Astrocyte of the cerebellum (primary cell): ENCODE results near the gene HLA-DMA.

Experiments
- DNase-seq: peaks from one replicate; pipeline ENCODE4 v3.0.0-alpha.2; 2011; ENCODE audit warnings: low read depth
- H3K4me3 ChIP-seq: 2 replicates; pipeline ENCODE4 v1.5.1; 2011; ENCODE audit warnings: mild to moderate bottlenecking, low read depth, low read length, moderate library complexity
- CTCF ChIP-seq: IDR thresholded peaks from 2 replicates; pipeline ENCODE4 v1.5.1; 2012; ENCODE audit warnings: low read length, low read depth, moderate library complexity, mild to moderate bottlenecking; ENCODE audit errors: missing control alignments
- in situ Hi-C: cut with HindIII; loops from 2 replicates; pipeline ENCODE4 v1.10.0; 2017; ENCODE audit warnings: low sequenced_read_pairs

Gene HLA-DMA

GRCh38 chr6:32980488-32981038 is 27.7 kb upstream of the HLA-DMA start:
- no peak overlapping the region for H3K4me3 ChIP-seq
- in situ Hi-C loops, result no loop called here
- TF ChIP-seq CTCF, result no peak
- no peak for DNase-seq

GRCh38 chr6:32979720-32980487 is 27.0 kb upstream of the HLA-DMA start:
- in situ Hi-C loops, result loop anchor here (10.0 kb wide), 1 partner anchor 135 kb away; the partner anchor contains the start of gene PSMB8
- no peak for TF ChIP-seq CTCF
- no peak overlapping the region for H3K4me3 ChIP-seq
- no peak for DNase-seq

DNA sequence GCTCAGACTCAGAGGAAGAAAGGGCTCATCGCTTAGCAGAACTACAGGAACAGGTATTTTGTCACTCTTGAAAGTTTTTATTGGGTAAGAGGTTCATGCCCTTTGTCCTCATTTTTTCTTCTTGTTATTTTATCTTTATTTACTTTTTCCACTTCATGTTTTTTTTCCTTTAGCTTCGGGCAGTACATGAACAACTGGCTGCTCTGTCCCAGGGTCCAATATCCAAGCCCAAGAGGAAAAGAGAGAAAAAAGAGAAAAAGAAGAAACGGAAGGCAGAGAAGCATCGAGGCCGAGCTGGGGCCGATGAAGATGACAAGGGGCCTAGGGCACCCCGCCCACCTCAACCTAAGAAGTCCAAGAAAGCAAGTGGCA is 25.0 kb upstream of the HLA-DMA start:
- in situ Hi-C loops, result loop anchor here (10.0 kb wide), 1 partner anchor 133 kb away; the partner anchor contains the start of gene PSMB8
- no peak overlapping the region for H3K4me3 ChIP-seq
- DNase-seq, result no peak
- TF ChIP-seq CTCF, result no peak

GRCh38 chr6:32977272-32977952 is 24.5 kb upstream of the HLA-DMA start:
- no peak for DNase-seq
- in situ Hi-C loops, result loop anchor here (10.0 kb wide), 1 partner anchor 133 kb away; the partner anchor contains the start of gene PSMB8
- TF ChIP-seq CTCF, result no peak
- H3K4me3 ChIP-seq, result no peak overlapping the region

GRCh38 chr6:32976334-32977069 is 23.6 kb upstream of the HLA-DMA start:
- no peak for DNase-seq
- no peak for TF ChIP-seq CTCF
- peak overlapping the region; percentile 92 for H3K4me3 ChIP-seq
- in situ Hi-C loops, result loop anchor here (10.0 kb wide), 1 partner anchor 132 kb away; the partner anchor contains the start of gene PSMB8

- no peak for TF ChIP-seq CTCF
- in situ Hi-C loops, result loop anchor here (10.0 kb wide), 1 partner anchor 131 kb away; the partner anchor contains the start of gene PSMB8
- H3K4me3 ChIP-seq, result peak overlapping the region; percentile 92
These were observed 23.0 kb upstream of the HLA-DMA start for GRCh38 chr6:32975886-32976285.

More at GRCh38 chr6:32975886-32976285, 23.0 kb upstream of the HLA-DMA start:
- DNase-seq, result no peak
